NT2/D1 (cell line): ENCODE measurements around the gene WNT4.

Experiments used
- DNase-seq: peaks from one replicate; pipeline ENCODE4 v3.0.0-alpha.2; 2011; ENCODE audit warnings: low read depth, low spot score
- H3K27me3 ChIP-seq: 2 replicates; pipeline ENCODE4 v1.6.0; 2011; ENCODE audit warnings: mild to moderate bottlenecking; ENCODE audit not compliant: insufficient read length, insufficient read depth
- H3K36me3 ChIP-seq: 2 replicates; pipeline ENCODE4 v1.6.1; 2011; ENCODE audit warnings: mild to moderate bottlenecking, low read length, mixed read lengths; ENCODE audit not compliant: insufficient read depth, insufficient read length
- H3K4me1 ChIP-seq: 2 replicates; pipeline ENCODE4 v1.5.1; 2011; ENCODE audit not compliant: insufficient read depth, insufficient read length
- H3K4me3 ChIP-seq: 2 replicates; pipeline ENCODE4 v1.5.1; 2011; ENCODE audit warnings: low read depth; ENCODE audit not compliant: insufficient read length
- H3K9ac ChIP-seq: 2 replicates; pipeline ENCODE4 v1.6.0; 2011; ENCODE audit warnings: low read depth; ENCODE audit not compliant: insufficient read length
- H3K9me3 ChIP-seq: 2 replicates; pipeline ENCODE4 v1.5.1; 2011; ENCODE audit warnings: mild to moderate bottlenecking, low read length; ENCODE audit not compliant: insufficient read depth
- SUZ12 ChIP-seq: IDR thresholded peaks from 2 replicates; pipeline ENCODE4 v1.6.1; 2011; ENCODE audit not compliant: insufficient read length, insufficient read depth; ENCODE audit errors: extremely low read depth
- YY1 ChIP-seq: IDR thresholded peaks from 2 replicates; pipeline ENCODE4 v1.6.1; 2011; ENCODE audit not compliant: insufficient read length, insufficient read depth
- ZNF274 ChIP-seq: IDR thresholded peaks from 2 replicates; pipeline ENCODE4 v1.6.1; 2011; ENCODE audit warnings: mild to moderate bottlenecking, low read depth, low read length

WNT4 gene

GRCh38 chr1:22174446-22175220 is 31.7 kb upstream of the WNT4 start:
- no peak overlapping the region for H3K9ac ChIP-seq
- peaks cover 13% of the 10 kb centered on the region; the same call in 1 of the 2 replicates for H3K9me3 ChIP-seq
- H3K27me3 ChIP-seq = no peaks in the 10 kb centered on the region
- DNase-seq = no peak
- TF ChIP-seq SUZ12 = no peak
- no peak for TF ChIP-seq YY1
- no peak for TF ChIP-seq ZNF274
- H3K4me1 ChIP-seq = no peaks in the 10 kb centered on the region
- no peak overlapping the region for H3K4me3 ChIP-seq
- no peaks in the 10 kb centered on the region for H3K36me3 ChIP-seq

- Histone ChIP-seq H3K4me3 (no peak overlapping the region), H3K27me3 (no peaks in the 10 kb centered on the region), H3K36me3 (no peaks in the 10 kb centered on the region), H3K9me3 (peaks cover 13% of the 10 kb centered on the region; the same call in 1 of the 2 replicates), H3K4me1 (no peaks in the 10 kb centered on the region), H3K9ac (no peak overlapping the region)
- TF ChIP-seq ZNF274 = no peak
- no peak for TF ChIP-seq YY1
- no peak for TF ChIP-seq SUZ12
- DNase-seq = no peak
Observed at GRCh38 chr1:22171951-22172715, 29.2 kb upstream of the WNT4 start.

GRCh38 chr1:22169816-22170215 is 26.9 kb upstream of the WNT4 start:
- no peak for DNase-seq
- Histone ChIP-seq H3K4me3 (no peak overlapping the region), H3K4me1 (peaks cover 2% of the 10 kb centered on the region), H3K36me3 (no peaks in the 10 kb centered on the region), H3K9ac (no peak overlapping the region), H3K27me3 (no peaks in the 10 kb centered on the region), H3K9me3 (peaks cover 13% of the 10 kb centered on the region; the same call in 1 of the 2 replicates)
- no peak for TF ChIP-seq YY1
- no peak for TF ChIP-seq SUZ12
- no peak for TF ChIP-seq ZNF274

- TF ChIP-seq ZNF274 = no peak
- no peak for TF ChIP-seq YY1
- TF ChIP-seq SUZ12 = no peak
- H3K4me3 ChIP-seq = no peak overlapping the region
- H3K9ac ChIP-seq = no peak overlapping the region
- DNase-seq = no peak
- peaks cover 2% of the 10 kb centered on the region for H3K4me1 ChIP-seq
- no peaks in the 10 kb centered on the region for H3K9me3 ChIP-seq
- no peaks in the 10 kb centered on the region for H3K27me3 ChIP-seq
- H3K36me3 ChIP-seq = no peaks in the 10 kb centered on the region
Observed at GRCh38 chr1:22168412-22168973, 25.6 kb upstream of the WNT4 start.

GRCh38 chr1:22166439-22166838 is 23.5 kb upstream of the WNT4 start:
- H3K36me3 ChIP-seq = no peaks in the 10 kb centered on the region
- H3K9ac ChIP-seq = no peak overlapping the region
- H3K9me3 ChIP-seq = no peaks in the 10 kb centered on the region
- TF ChIP-seq YY1 (no peak), ZNF274 (no peak), SUZ12 (no peak)
- peaks cover 2% of the 10 kb centered on the region for H3K4me1 ChIP-seq
- no peaks in the 10 kb centered on the region for H3K27me3 ChIP-seq
- no peak for DNase-seq
- no peak overlapping the region for H3K4me3 ChIP-seq

- no peak for DNase-seq
- no peaks in the 10 kb centered on the region for H3K9me3 ChIP-seq
- no peaks in the 10 kb centered on the region for H3K36me3 ChIP-seq
- no peak overlapping the region for H3K4me3 ChIP-seq
- H3K9ac ChIP-seq = no peak overlapping the region
- H3K27me3 ChIP-seq = no peaks in the 10 kb centered on the region
- peaks cover 4% of the 10 kb centered on the region for H3K4me1 ChIP-seq
- TF ChIP-seq ZNF274 (no peak), YY1 (no peak), SUZ12 (no peak)
Observed at GRCh38 chr1:22164841-22165808, 22.2 kb upstream of the WNT4 start.
